HPDE6-E6E7 (cell line): ENCODE results near the gene COMMD3.
"Not testable (repeated sequence)": the region's sequence is repeated elsewhere in the genome, so short reads cannot be mapped to it uniquely, and the experiment has no call there.

ENCODE experiments used
- DNase-seq: peaks from one replicate; pipeline ENCODE4 v3.0.0; 2011; ENCODE audit warnings: missing footprints; ENCODE audit errors: extremely low spot score

Gene COMMD3

DNA sequence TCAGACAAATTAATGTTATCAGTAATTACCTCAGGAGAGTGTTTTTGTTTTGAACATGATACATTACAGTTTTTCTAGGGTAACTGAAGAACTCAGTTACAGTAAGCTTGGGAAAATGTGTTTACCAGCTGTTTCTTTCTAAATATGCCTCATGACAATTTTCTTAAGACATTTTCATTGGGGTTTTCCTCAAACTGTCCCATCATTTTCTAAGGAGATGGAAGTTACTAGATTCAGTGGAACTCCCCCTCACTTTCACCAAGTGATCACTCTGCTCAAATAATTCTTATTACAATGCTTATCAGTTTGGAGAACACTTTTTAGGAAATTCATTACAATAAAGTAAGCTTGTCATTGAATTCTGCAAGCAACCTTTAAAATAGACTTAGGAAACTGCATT is 22.7 kb downstream of the COMMD3 start:
- DNase-seq, result no peak

- DNase-seq, result no peak
Observed at GRCh38 chr10:22339761-22340328, 23.7 kb downstream of the COMMD3 start.

- no peak for DNase-seq
Observed at GRCh38 chr10:22340329-22341189, 24.4 kb downstream of the COMMD3 start.

- DNase-seq, result no peak
Observed at GRCh38 chr10:22341190-22341925, 25.2 kb downstream of the COMMD3 start.

DNA sequence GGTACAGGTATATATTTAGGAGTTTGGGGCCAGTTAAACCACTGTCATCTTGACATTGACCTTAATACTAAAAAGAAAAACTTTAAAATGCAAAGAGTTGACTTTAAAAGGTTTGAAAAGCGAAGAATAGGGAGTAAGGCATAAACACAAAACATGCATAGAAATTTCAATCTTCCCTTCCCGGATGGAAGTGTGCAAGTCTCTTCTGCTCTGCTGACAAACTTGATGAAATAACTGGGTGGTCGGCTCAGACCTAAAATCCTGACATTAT is 25.7 kb downstream of the COMMD3 start:
- DNase-seq, result no peak

- DNase-seq, result no peak
Observed at GRCh38 chr10:22342421-22342820, 26.2 kb downstream of the COMMD3 start.

GRCh38 chr10:22343731-22344130 is 27.5 kb downstream of the COMMD3 start:
- no peak for DNase-seq

- DNase-seq, result no peak
Observed at GRCh38 chr10:22344249-22344648, 28.1 kb downstream of the COMMD3 start.

DNA sequence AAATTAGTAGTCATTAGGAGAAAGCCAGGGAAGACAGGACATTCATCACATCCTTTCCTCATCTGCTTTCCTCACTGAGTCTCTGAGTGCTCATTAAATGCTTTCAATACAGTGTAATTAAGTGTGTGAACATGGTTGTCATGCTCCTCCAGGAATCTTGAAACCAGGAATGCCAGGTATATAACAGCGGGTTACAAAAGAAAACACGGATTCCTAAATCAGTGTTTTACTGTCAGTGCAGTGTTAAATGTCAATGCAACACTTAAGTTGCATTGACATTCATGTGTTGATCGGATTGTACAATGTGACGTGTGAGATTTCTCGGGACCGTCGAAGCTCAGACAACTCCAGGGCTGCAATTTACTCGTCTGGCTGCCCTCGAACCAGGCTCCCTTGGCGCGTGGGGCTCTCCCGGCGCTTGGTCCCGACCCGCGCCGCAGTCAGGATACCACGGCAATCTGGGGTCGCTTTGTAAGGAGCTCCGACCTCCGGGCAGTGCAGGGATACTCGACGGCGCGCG is 28.7 kb downstream of the COMMD3 start:
- DNase-seq, result no peak

GRCh38 chr10:22345301-22346095 is 29.3 kb downstream of the COMMD3 start, which contains the start of gene SPAG6:
Gene SPAG6, plus strand, starts transcription at chr10:22345496. Its CDS starts 116 bp downstream, at chr10:22345612.
- no peak for DNase-seq

- DNase-seq, result no peak
Observed at GRCh38 chr10:22346096-22346661, 30.0 kb downstream of the COMMD3 start.

- DNase-seq, result no peak
Observed at GRCh38 chr10:22349755-22350154, 33.6 kb downstream of the COMMD3 start.

DNA sequence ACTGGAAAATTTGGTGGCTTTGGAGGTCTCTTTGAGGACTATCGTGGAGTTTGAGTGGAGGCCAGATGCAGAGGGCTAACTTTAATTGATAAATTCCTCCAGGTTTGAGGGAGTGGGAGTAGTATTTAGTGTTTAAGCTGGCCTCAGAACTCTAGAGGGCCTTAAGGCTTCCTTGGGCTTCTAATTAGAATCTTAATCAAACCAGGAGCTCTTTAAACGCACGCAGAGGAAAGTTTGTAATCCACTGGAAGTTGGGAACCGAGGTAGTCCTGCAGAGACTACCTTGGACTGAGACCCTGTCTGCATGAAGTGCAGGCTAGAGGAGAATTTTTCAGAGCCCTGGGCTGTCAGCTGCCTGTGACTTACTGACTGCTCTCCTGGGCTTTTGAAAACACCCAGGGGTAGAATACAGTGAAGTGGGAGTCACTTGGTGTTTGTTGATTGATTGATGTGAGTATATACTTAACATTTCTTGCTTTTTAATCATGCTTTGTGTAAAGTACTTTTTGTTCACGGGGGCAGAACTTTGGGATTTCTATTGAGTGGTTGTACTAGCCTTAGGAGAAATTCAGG is 35.0 kb downstream of the COMMD3 start:
- DNase-seq, result no peak

- DNase-seq, result no peak
Observed at GRCh38 chr10:22356324-22356873, 40.2 kb downstream of the COMMD3 start.

DNA sequence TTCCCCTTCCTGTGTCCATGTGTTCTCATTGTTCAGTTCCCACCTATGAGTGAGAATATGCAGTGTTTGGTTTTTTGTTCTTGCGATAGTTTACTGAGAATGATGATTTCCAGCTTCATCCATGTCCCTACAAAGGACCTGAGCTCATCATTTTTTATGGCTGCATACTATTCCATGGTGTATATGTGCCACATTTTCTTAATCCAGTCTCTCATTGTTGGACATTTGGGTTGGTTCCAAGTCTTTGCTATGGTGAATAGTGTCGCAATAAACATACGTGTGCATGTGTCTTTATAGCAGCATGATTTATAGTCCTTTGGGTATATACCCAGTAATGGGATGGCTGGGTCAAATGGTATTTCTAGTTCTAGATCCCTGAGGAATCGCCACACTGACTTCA is 41.6 kb downstream of the COMMD3 start:
- not testable (repeated sequence) for DNase-seq

GRCh38 chr10:22363305-22363704 is 47.1 kb downstream of the COMMD3 start:
- DNase-seq, result no peak

DNA sequence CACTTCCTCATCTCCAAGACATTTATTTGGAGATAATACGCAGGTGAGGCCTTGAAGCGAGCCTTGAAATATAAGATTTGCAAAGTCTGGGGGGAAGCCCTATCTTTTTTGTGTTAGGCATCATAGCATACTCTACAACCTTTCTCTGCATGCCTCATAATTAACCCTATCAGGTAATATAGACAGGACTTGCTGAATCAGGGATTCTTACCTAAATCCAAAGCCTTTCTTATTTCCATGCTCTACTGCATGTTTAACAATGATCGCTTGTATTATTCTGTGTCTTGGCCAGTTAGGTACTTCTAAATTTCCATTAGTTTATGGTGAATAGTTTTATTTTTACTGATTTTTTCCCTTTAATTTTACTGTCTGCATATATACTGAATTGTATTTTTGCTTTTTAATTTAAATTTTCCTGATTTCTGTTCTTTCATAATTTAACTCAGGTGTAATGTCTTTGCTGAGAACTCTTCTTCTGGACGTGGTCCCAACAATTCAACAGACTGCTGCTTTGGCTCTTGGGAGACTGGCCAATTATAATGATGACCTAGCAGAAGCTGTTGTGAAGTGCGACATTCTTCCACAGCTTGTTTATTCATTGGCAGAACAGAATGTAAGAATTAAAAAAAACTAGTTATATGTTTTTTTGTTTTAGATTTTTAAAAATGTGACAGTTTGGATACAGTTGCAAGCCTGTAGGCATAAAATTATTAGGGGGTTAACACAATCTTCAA is 48.4 kb downstream of the COMMD3 start:
- DNase-seq, result no peak

- DNase-seq, result no peak
Observed at GRCh38 chr10:22365233-22365632, 49.0 kb downstream of the COMMD3 start.

DNA sequence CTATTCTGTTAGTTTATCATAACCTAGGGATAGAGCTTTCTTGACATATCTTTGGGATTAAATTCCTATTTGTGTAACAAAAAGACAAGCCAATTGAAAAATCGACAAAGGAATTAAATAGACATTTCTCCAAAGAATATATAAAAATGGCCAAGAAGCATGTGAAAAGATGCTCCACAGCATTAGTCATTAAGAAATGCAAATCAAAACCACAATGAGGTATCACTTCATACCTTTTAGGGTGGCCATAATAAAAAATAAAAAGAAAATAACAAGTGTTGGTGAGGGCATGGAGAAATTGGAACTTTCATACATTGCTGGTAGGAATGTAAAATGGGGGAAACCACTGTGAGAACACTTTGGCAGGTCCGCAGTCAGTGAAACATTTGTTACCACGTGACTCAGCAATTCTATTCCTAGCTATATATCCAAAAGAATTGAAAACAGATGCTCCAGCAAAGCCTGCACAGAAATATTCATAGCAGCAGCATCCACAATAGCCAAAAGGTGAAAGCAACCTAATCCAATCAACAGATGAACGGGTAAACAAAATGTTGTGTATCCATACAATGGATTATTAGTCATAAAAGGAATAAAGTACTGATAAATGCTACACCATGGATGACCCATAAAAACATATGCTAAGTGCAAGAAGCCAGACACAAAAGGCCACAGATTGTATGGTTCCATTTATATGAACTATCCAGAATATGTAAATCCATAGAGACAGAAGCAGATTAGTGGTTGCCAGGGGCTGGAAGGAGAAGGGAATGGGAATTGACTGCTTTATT is 49.7 kb downstream of the COMMD3 start:
- no peak for DNase-seq

DNA sequence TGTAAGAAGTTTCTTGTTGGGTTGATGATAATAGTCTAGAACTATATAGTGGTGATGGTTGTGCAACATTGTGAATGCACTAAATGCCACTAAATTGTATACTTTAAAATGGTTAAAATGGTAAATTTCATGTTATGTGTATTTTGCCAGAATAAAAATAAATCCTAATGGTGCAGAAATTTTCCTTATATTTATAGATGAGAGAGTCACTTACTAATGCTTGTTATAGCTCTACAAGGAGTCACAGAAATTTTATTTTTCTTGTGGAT is 50.2 kb downstream of the COMMD3 start:
- no peak for DNase-seq
